OCI-LY7 (cell line): ENCODE measurements around the gene MS4A18.

Source experiments
- CTCF ChIP-seq: fragments of 200-600 bp; sonication (generic); conservative IDR thresholded peaks from 2 replicates; pipeline ENCODE4 v1.5.1; 2014; ENCODE audit warnings: mild to moderate bottlenecking, antibody characterized with exemption, low read length, moderate library complexity, mixed read lengths
- EZH2phosphoT487 ChIP-seq: fragments of 200-600 bp; sonication (generic); IDR thresholded peaks from 2 replicates; pipeline ENCODE4 v1.6.1; 2018; ENCODE audit warnings: low read depth, borderline replicate concordance, mild to moderate bottlenecking, mixed run types, antibody characterized with exemption, low read length, moderate library complexity, mixed read lengths

DNA sequence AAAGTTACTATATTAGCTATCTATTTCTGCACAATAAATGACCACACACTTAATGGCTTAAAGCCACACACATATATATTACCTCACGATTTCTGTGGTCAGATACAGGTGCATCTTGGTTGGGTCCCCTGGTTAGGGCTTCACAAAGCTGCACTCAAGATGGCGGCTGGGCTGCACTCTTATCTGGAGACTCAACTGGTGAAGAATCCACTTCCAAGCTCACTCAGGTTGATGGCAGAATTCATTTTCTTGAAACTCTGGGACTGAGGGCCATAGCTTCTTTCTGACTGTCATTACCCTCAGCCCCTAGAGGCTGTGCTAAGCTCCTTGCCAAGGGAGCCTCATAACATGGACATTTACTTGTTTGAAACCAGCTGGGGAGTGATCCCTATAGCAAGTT is 55.5 kb downstream of the MS4A18 start:
- TF ChIP-seq CTCF (no peak), EZH2phosphoT487 (no peak)
